ENCODE data around the gene VKORC1.
A peak's percentile ranks its signal among the peaks of the same experiment; 100 is the strongest.
"Not testable (repeated sequence)": the region's sequence is repeated elsewhere in the genome, so short reads cannot be mapped to it uniquely, and the experiment has no call there.

VKORC1 gene

DNA sequence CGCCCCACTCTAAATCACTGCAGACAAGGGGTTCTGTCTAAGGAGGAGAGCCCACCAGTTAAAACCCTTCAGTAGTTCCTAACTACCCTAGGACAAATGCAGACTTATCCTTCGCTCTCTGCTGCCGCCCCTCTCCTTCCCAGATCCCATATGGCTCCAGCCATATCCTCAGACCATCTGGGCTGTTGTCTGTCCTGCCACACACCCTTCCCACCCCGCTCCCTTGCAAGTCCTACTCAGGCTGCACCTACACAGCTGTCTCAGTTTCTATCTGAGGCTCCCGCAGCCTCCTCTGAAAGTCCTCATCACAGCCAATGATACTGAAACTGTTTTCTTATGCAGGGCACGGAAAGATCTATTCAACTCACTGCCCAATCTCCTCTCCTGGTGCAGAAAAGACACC lies 12.9 kb upstream of the VKORC1 start:
- DNase-seq (ENCODE audit: low read depth, low spot score), result no peak

DNA sequence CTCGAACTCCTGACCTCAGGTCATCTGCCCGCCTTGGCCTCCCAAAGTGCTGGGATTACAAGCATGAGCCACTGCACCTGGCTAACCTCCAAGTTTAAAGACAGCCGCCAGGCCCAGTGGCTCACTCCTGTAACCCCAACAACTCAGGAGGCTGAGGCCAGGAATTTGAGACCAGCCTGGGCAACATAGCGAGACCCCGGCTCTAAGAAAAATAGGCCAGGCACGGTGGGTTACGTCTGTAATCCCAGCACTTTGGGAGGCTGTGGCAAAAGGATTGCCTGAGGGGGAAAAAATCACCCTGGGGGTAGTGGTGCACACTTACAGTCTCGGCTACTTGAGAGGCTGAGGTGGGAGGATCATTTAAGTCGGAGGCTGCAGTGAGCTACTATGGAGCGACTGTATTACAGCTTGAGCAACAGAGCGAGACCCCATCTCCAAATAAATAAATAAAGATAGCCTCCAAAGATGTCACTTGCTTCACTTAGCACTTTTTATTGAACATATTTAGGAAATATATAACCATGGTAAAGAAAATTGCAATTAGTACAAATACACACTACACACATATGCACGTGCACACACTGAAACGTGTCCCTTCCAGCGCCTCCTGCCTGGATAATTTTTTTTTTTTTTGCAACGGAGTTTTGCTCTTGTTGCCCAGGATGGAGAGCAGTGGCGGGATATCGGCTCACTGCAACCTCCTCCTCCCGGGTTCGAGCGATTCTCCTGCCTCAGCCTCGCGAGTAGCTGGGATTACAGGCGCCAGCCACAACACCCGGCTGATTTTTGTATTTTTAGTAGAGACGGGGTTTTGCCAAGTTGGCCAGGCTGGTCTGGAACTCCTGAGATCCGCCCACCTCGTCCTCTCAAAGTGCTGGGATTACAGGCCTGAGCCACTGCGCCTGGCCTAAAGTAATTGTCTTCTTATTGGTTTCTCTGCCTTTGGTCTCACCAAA lies 12.2 kb upstream of the VKORC1 start:
- DNase-seq (ENCODE audit: low read depth, low spot score), result no peak

DNA sequence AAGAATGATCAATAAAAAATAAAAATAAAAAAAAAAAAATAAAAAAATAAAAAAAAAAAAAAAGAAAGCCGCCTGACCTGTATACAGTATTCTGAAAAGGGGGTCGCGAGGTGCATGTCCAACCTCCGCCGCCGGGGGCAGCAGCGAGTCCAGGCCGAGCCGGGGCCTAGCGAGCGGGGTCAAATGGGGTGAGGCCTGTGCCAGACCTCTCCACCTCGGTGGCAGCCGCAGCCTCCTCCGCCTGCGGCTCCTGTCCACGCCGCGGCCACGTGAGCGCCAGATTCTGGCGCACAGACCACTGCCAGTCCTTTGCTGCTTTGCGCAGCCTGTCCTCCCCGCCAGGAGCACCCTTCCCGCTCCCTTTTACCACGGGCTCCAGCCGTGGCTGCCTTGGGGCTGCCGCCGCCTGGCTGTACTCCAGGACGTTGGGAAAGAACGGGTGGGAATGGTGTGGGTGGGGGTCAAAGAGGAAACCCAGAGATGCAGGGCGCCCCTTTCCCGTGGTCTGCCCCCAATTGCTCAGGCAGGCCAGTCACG lies 11.1 kb upstream of the VKORC1 start:
- peak; percentile 72 for DNase-seq (ENCODE audit: low read depth, low spot score)

DNA sequence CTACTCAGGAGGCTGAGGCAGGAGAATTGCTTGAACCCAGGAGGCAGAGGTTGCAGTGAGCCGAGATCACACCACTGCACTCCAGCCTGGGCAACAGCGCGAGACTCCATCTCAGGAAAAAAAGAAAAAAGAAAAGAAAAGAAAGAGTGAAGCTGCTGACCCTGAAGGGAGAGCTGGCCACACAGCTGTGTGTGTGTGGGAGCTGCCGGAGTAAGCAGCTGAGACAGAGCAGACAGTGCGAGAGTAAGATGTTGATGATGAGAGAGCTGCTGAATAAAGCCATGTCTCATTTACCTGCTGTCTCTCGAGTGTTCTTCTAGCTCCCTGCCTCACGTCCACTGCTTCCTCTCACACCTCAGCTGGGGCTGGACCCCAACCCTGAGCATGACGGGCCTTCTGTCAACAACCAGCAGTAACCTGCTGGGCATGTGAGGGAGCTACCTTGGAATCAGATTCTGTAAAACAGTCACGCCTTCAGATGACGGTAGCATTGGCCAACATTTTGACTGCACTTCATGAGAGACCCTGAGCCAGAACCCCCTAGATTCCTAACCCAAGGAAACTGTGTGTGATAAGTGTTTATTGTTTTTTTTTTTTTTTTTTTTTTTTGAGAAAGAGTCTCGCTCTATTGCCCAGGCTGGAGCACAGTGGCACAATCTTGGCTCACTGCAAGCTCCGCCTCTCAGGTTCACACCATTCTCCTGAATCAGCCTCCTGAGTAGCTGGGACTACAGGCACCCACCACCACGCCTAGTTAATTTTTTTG lies 6.5 kb upstream of the VKORC1 start:
- not testable (repeated sequence) for DNase-seq (ENCODE audit: low read depth, low spot score)

DNA sequence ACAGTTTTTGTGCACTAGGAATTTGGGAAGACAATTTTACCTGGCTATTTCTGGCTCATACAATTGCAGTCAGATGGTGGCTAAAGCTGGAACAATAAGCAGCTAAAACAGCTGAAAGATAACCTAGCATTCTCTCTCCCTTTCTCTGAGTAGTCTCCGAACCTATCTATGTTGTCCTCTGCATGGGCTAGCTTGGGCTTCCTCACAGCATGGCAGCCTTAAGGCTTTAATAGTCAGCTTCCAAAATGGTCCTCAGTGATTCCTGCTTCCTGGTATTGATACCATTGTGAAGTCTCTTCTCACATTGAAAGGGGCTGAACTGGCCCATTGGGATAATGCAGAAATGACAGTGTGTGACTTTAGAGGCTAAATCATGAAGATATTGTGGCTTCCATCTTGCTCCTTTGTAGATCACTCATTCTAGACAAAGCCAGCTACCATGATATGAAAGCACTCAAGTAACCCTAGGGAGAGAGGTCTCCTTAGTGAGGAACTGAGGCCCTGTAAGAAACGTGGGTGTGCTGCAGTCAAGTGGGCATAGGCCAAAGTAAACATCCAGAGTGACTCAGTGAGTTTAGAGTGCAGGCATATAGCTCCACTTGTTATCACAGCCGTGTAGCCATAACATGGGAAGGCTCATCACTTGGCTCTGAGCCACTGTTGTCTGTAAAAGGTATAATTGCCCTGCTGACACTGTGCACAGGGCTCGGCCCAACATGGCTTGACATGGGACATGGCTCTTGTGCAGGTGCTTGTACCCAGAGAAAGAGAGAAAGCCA lies 5.5 kb upstream of the VKORC1 start:
- DNase-seq (ENCODE audit: low read depth, low spot score), result no peak

DNA sequence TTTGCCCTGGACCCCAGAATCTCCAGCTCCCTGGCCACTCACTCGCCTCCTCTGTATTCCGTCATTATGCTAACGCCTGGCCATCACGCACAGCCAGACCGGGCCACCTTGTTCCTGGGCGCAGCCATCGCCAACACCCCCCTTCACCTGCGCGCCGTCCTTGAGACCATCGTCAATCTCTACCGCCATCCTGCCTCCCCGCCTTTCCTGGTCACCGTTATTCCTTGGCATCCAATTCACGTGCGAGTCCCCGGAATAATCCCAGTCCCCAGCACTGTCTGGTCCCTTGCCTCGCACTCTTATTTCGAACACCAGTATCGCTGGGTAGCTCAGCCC lies 541 bp downstream of the VKORC1 start:
- peak; percentile 49 for DNase-seq (ENCODE audit: low read depth, low spot score)

DNA sequence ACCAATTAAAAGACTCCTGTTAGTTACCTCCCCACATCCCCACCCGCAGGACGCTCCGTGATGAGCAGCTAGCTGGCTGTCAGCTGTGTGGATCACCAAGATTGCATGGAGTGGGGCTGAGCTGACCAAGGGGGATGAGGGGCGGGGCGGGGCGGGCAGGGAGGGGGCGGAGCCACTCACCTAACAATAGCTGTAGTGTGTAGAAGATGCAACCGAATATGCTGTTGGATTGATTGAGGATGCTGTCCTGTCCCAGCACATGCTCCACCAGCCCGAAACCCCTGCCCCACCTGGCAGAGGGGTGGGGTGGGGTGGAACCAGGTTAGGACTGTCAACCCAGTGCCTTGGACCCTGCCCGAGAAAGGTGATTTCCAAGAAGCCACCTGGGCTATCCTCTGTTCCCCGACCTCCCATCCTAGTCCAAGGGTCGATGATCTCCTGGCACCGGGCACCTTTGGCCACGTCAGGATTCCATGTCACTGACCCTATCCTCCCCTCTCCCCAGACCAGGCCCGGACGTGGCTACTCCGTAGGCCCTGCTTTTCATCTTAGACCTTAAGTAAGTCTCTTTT lies 1.4 kb downstream of the VKORC1 start:
- peak; percentile 57 for DNase-seq (ENCODE audit: low read depth, low spot score)

DNA sequence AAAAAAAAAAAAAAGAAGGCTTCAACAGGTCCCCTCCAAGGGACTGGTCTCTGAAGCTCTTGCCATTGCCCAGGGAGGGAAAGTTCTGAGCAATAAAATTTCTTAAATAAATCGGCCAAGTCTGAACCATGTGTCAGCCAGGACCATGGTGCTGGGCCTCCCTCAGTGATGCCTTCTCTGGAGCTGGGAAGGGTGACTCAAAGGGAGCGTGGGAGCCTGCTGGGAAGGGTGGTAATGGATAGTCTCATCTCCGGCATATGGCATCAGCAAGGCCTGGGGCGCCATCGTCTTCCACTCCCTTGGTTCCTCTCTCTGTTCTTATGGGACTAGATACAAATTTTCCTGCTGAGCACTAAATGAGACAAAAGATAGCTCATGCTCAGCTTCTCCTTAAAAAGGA lies 2.3 kb downstream of the VKORC1 start:
- DNase-seq (ENCODE audit: low read depth, low spot score), result no peak

DNA sequence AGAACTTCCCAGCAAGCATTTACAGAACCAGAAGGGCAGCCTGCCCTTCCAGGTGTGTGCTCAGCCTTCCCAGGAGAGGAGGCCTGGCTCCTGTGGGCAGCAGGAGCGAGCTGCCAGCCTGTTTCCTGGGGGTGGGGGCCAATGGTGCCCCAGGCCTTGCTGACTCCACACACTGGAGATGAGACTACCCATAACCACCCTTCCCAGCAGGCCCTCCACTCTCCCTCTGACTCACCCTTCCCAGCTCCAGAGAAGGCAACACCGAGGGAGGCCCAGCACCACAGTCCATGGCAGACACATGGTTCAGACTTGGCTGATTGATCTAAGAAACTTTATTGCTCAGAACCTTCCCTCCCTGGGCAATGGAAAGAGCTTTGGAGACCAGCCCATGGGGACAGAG lies 4.1 kb downstream of the VKORC1 start:
- DNase-seq (ENCODE audit: low read depth, low spot score), result peak; percentile 43

DNA sequence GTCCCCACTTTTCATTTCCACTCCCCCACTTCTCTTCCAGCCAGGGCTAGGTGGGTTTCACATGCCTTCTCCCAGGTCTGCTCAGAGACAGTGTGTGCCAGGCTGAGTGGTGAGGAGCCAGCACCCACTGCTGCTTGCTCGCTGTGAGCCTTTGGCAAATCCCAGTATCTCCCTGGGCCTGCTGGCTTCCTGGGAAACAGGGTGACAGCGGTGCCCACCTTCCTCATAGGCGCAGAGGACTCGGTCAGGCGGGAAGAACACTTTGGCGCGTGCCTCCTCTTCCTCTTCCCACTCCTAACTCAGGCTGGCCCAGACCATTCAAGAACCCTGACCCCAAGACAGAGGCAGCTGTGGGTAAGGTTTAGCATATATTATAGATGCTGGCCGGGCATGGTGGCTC lies 5.4 kb downstream of the VKORC1 start:
- no peak for DNase-seq (ENCODE audit: low read depth, low spot score)

DNA sequence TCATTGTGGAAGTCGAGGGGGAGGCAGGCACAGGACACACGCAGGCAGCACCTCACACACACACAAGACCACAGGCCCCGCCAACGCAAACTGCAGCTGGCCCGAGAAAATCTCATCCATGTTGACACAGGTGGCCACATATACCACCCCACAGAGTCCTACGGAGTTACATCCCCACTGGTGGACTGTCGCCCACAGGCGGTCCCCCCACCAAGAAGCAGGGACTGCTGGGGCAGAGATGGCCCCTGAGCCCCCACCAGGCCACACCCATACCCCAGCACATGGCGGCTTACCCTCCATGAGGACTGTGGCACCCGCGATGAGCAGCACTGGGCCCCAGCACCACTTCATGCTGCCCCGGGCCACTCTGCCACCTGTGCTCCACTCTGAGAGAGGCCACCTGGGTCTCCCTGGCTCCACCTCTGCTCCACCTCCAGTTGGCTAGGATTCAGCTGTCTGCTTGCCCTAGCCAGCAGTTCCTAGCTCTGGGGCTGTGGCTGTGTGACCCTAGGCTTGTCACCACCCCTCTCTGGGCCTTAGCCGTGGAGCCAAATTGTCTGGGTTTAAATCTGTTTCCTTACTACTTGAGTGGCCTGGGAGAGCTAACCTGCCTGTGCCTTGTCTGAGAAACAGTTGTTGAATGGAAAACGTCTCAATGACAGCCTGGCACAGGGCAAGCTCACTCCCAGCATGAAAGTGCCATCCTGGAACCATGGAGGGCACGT lies 6.0 kb downstream of the VKORC1 start, which contains the start of gene PRSS53:
PRSS53 (minus strand) TSS at position 485 of the 725 bp plus-strand sequence; CDS start at position 351, 134 bp downstream.
- DNase-seq (ENCODE audit: low read depth, low spot score), result no peak

DNA sequence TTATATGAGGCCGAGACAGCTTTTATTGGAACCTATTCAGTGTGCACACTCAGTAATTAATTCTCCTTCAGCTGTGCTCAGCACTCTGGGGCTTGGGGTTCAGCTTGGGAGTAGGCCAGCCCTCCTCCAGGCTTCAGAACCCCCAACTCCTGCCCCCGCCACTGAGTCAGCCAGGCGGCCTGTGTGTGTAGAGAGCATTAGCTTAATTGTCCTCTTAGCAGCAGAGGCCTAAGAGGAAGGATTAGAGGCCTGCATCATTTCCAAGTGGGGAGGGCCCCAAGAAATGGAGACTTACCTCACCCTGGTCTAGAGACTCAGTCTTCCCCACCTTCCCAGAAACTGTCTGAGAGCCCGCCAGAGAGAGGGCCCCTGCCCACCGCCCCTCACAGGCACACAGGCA lies 6.6 kb downstream of the VKORC1 start:
- no peak for DNase-seq (ENCODE audit: low read depth, low spot score)

DNA sequence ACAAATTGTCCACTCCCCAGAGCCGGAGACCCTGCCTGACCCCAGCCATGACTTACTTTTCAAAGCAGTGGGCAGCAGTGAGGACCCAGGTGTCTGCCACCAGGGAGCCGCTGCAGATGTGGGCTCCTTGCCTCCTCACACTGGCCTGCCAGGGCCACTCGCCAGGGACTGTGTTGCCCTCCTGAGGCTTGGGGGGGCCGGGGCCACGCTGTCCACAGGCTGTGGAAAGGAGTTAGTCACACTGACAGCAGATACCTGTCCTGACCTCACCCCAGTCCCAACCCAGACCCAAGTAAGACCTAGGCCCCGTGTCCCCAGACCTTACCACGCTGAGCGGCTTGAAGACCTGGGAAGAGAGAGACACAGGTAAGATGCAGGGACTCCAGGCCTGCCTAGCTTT lies 7.1 kb downstream of the VKORC1 start:
- no peak for DNase-seq (ENCODE audit: low read depth, low spot score)

DNA sequence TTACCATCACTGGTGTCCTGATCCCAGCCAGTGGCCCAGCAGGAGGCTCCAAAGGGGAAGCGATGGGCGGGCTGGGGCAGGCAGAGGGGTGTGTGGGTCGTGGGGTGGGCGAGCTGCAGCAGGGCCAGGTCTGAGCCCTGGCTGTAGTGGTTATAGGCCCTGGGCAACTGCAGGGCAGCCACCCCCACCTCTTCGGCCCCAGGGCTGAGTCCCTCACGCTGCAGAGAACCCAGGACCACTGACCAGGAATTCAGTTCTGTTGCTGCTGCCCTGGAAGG lies 8.0 kb downstream of the VKORC1 start:
- no peak for DNase-seq (ENCODE audit: low read depth, low spot score)

DNA sequence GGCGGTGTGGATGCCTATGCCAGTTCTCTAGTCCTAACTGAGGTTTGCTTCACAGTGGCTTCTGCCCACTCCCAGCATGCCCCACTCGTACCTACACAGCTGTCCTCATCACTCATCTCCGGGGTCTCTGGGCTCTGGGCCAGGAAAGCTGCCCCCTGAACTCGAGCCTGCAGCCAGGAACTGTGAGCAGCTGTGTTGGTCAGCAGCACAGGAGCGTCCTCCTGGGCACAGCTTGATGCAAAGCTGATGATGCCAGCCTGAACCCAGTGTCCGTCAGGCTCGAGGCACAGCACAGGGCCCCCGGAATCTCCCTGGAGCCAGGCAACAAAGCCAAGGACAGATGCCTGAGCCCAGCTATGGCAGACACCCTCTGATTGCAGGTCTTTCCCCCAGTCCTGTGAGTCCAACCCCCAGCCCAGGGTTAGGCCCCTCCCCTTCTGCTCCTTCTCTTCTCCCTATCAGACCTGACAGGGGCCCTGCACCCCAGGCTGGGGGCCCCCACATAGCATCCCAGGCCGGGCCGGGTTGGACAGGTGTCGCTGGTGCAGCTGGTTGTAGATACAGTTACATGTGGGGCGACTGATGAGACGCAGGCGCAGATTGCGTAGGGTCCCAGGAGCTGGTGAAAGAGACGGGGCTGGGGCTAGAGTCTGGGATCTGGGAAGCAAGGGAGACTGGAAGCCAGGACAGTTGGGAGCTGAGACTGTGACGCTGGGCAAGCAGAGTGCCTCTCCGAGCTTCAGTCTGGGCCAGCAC lies 8.5 kb downstream of the VKORC1 start:
- no peak for DNase-seq (ENCODE audit: low read depth, low spot score)

DNA sequence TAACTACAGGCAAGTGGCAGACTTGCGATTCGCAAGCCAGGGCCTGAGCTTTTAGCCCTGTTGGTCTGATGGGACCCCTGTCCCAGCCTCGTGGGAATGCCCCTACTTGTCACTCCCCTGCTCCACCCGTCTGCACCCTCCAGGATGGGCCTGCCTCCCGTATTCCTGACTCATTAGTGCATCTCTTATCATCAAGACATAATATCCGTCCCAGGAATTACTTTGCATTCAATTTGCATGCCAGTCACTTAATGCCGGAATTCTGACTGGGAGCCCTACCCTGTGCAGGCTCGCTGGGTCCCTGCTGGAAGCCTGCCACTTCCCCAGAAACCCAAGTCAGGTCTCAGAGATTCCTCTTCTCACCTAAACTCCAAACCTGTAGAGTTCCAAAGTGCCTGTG lies 9.2 kb downstream of the VKORC1 start:
- DNase-seq (ENCODE audit: low read depth, low spot score), result peak; percentile 29

DNA sequence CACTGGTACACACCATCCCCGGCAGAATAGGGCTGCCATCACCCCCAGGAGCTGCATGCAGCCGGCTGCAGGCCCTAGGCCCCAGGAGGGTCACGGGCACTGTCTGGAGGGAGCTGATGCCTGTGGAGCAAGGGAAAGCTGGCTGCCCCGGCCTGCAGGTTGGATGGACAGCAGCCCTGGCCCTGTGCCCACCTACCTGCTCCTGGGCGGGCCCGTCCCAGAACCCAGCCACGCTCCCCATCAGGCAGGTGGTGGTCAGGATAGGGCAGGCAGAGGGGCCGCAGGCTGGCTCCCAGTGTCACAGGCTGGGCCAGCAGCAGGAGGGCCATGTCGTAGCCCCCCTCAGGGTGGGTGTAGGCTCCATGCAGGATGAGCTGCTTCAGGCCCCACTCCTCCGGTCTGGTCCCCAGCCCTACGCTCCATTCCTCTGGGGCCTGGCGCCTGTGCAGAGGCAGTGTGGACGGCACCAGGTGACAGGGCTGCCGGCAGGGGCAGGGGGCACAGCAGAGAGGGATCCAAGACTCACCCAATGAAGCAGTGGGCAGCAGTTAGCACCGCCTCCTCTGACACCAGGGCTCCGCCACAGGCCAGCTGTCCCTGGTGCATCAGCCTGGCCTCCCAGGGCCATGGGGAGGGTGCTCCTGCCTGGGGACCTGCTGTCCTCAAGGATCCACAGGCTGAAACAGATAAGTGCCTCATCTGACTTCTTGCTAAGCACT lies 9.9 kb downstream of the VKORC1 start:
- DNase-seq (ENCODE audit: low read depth, low spot score), result no peak

DNA sequence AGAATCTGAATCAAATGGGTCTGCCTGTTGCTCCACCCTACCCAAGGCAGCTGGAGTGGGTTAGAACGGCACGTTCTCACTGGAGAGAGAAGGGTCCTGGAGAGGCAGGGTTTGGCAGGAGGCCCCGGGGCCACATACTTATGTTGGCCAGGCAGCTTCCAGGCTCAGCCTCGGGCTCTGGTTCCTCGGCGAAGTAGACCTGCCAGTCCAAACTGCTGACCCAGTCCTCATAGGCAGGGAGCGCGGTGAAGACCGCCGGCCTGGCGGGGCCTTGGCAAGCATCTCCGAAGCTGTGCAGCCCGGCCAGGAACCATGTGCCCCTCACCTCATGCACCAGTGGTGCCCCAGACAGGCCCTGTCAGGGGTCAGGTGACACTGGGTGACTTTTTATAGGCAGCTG lies 10.6 kb downstream of the VKORC1 start:
- DNase-seq (ENCODE audit: low read depth, low spot score), result no peak

DNA sequence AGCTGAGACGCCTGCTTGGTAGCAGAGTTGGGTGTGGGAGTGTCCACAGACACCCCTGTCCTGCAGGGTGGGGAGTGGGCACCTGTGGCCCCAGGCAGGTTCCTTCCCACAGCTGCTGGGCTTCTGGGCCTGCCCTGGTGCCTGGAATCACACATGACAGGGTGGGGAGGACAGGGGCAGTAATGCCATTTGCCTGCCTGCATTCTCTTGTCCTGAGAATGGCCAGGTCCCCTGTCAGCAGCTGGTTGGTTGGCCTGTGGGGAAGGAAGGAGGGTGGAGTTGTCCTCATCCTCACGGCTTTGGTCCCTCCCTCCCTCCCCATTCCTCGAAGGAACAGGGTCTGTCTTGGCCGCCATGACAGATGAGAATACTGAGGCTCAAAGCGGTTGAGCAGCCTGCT lies 11.0 kb downstream of the VKORC1 start:
- no peak for DNase-seq (ENCODE audit: low read depth, low spot score)

DNA sequence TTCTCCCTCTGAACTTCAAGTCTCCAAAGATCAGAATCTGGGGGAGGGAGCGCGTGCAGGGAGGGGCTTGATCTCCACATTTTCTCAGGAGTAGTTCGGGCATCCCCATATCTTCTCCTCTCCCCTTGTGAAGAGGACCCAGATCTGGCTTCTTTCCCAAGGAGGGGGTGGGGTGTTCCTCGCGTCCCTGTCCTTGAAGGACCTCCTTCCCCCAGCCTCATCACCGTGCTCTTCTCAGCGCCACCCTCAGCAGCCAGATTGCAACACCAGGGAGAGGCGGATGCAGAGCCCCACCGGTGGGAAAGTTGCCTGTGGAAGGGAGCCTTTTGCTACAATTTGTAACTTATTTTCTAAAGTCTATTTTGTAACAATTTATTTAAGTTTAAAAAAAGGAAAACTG lies 11.5 kb downstream of the VKORC1 start:
- DNase-seq (ENCODE audit: low read depth, low spot score), result no peak
